ENCODE data around the gene ARRDC1.

ARRDC1 gene

DNA sequence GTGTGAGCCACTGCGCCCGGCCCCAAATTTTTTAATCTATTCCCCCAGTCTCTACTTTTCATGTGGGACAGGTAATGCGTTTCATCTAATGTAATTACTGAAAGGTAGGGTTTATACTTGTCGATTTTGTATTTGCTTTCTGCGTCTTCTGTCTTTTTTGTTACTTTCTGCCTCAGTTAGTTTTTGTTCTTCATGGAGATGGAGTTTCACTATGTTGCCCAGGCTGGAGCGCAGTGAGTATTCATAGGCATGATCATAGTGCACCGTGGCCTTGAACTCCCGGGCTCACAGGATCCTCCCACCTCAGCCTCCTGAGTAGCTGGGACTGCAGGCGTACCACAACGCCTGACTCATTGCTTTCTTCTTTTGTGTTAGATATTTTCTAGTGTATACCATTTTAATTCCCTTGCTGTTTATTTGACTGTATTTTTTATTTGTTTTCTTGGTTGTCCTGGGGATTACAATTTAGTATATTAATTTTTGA lies 36.7 kb downstream of the ARRDC1 start:
- DNase-seq = no peak

DNA sequence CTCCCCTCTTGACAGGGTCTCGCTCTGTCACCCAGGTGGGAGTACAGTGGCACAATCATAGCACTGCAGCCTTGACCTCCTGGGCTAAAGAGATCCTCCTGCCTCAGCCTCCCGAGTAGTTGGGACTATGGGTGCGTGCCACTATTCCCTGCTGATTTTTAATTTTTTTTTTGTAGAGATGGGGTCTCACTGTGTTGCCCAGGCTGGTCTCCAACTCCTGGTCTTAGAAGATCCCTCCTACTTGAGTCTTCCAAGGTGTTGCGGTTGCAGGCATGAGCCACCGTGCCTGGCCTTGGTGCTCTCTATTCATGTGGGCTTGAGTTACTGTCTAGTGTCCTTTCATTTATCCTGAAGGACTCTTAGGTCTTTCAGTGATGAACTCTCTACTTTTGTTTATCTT lies 37.4 kb downstream of the ARRDC1 start:
- DNase-seq = no peak

DNA sequence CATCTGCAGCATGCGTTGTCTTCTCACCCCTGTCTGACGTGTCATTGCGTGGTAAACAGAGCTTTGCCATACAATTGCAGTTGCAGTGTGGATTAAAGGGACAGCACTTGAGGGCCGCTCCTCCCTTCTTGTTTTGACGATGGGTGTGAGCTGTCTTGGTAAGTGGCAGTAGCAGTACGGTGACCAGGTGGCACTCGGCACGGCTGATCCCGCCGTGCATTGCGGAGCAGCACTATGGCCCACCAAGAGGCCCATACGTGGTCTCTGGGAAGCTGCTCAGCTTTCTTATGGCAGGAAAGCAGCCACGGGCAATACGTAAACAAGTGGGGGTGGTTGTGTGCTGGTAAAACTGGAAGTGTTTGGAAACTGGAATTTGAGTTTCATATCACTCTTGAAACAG lies 38.4 kb downstream of the ARRDC1 start:
- DNase-seq = no peak

DNA sequence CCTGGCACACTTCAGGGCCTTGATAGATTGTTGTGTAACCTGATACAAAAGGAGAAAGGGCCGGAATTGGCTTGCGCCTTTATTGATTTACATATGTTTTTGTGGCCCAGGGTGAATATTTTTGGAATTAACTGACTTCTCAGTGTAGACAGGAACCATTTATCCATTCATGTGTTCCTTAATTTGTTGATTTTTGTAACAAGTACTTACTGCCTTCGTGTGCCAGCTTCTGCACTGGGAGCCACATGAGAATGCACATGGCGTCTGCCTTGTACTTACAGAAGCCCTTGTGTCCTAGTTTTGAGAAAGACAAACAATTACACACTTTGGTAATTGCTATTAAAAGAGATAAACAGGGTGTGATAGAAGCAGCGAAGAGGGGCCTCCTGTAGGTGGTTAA lies 39.7 kb downstream of the ARRDC1 start:
- peak; percentile 39 for DNase-seq

DNA sequence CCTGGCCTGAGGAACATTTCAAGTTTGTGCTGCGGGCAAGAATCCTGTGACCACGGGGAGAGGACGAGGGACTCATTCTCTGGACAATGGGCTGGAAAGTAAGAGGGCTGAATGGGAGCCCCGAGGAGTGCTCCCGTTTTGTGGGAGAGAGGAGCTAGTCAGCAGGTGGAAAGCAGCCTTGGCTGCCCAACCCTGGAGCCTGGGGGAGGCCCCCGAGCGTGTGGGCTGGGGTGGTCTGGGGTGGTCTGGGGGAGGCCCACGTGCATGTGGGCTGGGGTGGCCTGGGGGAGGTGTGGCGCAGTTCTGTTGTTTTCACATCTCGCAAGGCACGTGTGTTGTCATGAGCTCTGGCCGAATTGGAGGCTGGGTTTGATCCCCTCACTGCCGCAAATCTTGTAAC lies 40.9 kb downstream of the ARRDC1 start:
- DNase-seq = no peak

DNA sequence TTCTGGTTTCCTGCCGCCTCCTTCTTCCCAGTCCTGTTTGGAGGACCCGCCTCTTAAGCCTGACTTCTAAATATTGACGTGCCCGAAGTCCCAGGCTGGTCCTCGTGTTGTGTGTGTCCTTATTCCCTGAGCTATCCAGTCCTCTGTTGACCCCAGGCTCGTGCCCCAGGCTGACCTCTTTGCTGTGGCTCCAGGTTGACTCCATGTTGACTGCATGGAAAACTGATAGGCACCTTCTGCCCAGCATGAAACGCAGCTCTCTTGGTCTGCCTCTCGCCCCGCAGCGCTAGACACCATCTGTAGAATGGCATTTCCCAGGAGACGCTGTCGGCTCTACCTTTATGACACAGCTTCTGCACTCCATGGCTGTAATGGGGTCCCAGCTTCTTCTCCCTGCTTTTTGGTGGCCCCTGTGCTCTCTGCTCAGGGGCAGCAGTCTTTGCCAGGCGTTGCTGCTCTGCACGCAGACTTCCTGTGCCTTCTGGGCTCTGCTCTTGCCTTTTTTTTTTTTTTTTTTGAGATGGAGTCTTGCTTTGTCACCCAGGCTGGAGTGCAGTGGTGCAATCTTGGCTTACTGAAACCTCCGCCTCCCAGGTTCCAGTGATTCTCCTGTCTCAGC lies 41.7 kb downstream of the ARRDC1 start:
- DNase-seq = no peak

DNA sequence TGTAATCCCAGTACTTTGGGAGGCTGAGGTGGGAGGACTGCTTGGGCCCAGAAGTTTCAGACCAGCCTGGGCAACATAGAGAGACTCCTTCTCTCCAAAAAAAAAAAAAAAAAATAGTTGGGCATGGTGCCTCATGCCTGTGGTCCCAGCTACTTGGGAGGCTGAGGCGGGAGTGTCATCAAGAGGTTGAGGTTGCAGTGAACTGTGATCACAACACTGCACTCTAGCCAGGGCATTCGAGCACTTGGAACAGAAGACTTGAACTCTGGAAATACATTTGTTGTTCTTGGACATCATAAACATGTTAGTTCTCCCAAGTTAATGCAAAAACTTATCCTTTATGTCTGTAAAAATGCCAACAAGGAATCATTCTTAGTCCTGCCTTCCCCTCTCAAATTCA lies 42.9 kb downstream of the ARRDC1 start:
- DNase-seq = no peak

DNA sequence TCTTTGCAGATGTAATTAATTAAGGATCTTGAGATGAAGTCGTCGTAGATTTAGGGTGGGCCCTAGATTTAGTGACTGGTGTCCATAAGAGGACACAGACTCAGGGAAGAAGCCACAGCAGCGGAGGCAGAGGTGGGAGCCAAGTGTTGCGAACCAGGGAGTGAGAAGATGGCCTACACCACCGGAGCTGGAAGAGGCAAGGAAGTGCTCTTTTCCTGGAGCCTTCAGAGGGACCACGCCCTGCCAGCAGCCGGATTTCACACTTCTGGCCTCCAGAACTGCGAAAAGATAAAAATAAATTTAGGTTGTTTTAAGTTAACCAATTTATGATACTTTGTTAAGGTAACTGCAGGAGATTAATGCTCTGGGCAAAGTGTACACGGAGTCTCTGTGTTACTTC lies 44.1 kb downstream of the ARRDC1 start:
- no peak for DNase-seq

DNA sequence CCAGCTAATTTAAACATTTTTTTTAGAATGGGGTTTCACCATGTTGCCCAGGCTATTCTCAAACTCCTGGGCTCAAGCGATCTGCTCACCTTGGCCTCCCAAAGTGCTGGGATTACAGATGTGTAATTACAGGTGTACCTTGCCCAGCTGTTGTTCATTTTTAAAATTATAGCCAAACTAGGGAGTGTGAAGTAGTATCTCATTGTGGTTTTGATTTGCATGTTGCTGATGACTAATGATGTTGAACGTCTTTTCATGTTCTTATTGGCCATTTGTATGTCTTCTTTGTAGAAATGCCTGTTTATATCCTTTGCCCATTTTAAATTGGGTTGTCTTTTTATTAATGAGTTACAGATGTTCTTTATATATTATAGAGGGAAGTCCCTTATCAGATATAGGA lies 44.8 kb downstream of the ARRDC1 start:
- DNase-seq = no peak

DNA sequence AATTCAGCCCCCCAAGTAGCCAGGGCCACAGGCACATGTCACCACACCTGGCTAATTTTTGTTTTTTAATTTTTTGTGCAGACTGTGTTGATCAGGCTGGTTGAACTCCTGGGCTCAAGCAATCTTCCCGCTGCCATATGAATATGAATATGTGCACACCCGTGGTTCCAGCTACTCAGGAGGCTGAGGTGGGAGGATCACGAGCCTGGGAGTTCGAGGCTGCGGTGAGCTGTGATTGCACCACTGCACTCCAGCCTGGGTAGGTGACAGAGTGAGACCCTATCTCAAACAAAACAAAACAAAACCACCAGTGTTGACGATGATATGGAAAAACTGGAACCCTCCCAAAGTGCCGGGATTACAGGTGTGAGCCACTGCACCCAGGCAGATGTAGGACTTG lies 45.3 kb downstream of the ARRDC1 start:
- DNase-seq = no peak

DNA sequence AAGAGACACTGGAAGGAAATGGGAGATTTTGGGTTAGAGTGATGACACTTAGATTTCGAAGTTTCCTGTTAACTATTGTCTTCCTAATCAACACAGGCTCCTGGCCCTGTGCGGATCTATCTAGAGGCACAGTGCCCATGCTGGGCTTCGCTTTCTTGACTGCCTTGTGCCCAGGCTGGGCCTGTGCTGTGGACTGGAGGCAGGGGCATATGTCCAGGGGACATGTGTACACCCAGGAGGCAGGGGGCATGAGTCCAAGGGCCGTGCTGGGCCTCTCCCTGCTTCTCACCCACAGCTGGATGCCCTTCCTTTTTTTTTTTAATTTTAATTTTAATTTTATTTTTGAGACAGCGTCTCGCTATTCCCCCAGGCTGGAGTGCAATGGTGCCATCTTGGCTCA lies 50.9 kb downstream of the ARRDC1 start:
- DNase-seq = no peak

DNA sequence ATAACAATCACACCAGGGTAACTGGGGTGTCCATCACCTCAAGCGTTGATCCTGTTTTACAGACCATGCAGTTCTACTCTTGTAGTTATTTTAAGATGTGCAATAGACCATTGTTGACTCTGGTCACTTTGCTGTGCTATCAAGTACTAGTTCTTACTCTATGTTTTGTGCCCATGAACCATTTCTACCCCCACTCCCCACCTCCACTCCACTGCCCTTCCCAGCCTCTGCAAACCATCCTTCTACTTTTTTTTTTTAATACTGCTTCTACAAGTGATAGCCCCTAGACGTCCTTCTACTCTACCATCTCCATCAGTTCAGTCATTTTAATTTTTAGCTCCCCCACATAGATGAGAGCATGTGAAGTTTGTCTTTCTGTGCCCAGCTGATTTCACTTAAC lies 52.1 kb downstream of the ARRDC1 start:
- no peak for DNase-seq

DNA sequence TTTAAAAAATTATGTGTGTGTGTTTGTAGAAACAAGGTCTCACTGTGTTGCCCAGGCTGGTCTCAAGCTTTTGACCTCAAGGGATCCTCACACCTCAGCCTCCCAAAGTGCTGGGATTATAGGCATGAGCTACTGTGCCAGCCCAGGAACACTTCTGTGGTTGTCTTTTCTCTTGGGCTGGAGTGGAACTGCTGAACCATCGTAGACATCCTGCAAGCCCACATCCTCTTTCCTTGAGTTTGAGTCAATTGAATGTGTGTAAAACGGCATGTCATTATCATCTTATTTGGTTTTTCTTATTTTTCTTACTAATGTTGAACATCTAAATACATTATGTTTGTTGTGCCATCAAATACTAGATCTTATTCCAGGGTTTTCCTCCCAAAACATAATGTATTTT lies 53.3 kb downstream of the ARRDC1 start:
- DNase-seq = no peak

DNA sequence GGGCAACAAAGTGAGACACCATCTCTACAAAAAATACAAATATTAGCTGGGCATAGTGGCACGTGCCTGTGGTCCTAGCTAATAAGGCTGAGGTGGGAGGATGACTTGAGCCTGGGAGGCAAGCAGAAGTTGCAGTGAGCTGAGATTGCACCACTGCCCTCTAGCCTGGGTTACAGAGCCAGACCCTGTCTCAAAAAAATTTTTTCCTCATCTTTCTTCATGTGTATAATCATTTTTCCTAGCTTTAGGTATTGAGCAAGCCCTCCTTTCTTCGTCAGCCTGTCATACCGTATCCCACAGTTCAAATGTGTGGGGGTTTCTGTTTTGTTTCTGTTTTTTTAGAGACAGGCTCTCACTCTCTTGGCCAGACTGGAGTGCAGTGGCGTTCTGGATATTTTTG lies 54.7 kb downstream of the ARRDC1 start:
- no peak for DNase-seq

DNA sequence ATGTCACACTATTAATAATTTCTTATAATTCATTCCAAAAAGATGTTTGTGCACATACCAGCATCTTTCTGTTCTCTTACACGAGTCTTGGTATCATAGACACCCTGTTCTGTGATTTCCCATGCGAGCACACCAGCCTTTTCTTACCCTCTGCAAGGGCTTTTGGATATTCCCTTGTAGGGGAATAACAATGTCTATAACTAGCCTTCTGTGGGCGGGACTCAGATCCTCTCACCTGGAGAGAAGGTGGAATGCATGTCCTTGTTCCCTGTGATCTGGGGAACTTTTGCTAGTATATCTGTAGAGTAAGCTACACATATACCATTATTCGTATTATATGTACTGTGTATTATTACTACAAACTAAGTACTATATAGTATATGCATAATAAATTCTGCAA lies 58.1 kb downstream of the ARRDC1 start:
- DNase-seq = peak; percentile 17

DNA sequence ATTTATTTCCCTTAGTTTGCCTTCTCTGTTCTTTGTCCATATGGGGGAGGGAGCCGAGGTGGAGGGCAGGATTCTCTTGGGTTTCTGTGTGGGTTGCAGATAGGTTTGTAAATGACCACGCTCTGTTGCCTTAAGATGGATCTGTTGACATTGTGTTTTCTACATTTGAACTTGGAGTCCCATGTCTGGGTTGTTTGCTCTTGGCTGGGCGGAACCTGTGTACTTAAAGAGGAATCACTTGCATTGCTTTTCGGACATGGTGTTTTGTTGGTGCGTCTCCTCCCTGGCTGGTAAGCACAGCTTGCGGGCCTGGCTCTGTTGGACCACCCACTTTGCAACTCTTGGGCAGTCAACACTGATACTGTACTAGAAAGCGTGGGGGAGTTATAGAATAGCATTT lies 59.2 kb downstream of the ARRDC1 start:
- peak; percentile 63 for DNase-seq

Measured in NCI-H69 (cell line).